ENCODE results near the gene SCN8A. TPM values are rescaled to one million over a fixed set of nuclear protein-coding genes. Genes with fewer than 3 reads are reported as not detected.

SCN8A gene
- total RNA-seq, 4 donors from 2014 or later, result 0.08 to 0.62 (median 0.58) TPM

DNA sequence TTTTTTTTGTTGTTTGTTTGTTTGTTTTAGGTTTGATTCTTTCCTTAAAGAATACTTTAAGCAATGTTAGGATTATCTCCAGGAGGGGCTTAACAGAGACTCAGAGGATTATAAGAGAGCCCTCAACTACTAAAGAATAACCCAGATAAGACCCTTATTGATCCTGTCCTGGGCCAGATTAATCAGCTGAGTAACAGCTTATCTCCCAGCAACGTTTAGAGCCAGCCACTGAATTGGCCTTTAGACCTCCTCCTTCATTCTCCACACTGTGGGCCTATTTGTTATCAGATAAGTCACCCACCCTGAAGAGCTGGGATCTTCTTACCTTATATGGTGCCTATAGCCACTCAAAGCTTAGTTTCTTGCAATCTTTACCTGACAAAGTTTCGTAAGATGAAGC is 186.4 kb downstream of the SCN8A start:
- Histone ChIP-seq H3K4me3 (no peak overlapping the region), H3K9me3 (no peaks in the 10 kb centered on the region), H3K4me1 (no peaks in the 10 kb centered on the region), H3K27ac (no peak overlapping the region), H3K27me3 (peaks cover 4% of the 10 kb centered on the region), H3K36me3 (no peaks in the 10 kb centered on the region)
- no peak for TF ChIP-seq CTCF (IDR thresholded peaks at IDR 0.05)
- TF ChIP-seq EP300 (IDR thresholded peaks at IDR 0.05), result no peak
- no peak for TF ChIP-seq POLR2A (IDR thresholded peaks at IDR 0.05)
- TF ChIP-seq POLR2AphosphoS5 (IDR thresholded peaks at IDR 0.05), result no peak
- no peak for DNase-seq (ENCODE audit: low spot score in 2 of 2)
- 47% methylated on average over 2 of the region's 2 CpGs for WGBS

DNA sequence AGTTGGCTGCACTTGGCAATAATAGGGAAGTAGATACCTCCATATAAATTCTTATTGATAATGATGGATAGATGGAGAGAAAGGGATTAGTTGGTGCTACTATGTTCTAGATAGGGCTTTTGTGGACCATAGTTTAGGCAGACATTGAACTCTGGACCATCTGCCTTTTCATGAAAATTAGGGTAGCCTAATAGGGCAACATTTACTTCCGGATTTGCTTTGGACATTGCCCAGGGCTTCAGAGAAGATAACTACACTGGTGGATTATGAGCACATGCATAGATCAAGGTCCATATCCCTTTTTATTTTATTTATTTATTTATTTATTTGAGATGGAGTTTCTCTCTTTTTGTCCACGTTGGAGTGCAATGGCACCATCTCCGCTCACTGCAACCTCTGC is 186.9 kb downstream of the SCN8A start:
- no peaks in the 10 kb centered on the region for H3K4me1 ChIP-seq
- no peak for TF ChIP-seq POLR2A (IDR thresholded peaks at IDR 0.05)
- no peak for TF ChIP-seq EP300 (IDR thresholded peaks at IDR 0.05)
- no peak for TF ChIP-seq POLR2AphosphoS5 (IDR thresholded peaks at IDR 0.05)
- TF ChIP-seq CTCF (IDR thresholded peaks at IDR 0.05), result no peak
- no peak for DNase-seq (ENCODE audit: low spot score in 2 of 2)
- H3K27me3 ChIP-seq, result peaks cover 6% of the 10 kb centered on the region
- WGBS, result 92% methylated on average over 3 of the region's 3 CpGs
- no peaks in the 10 kb centered on the region for H3K9me3 ChIP-seq
- H3K36me3 ChIP-seq, result no peaks in the 10 kb centered on the region
- no peak overlapping the region for H3K4me3 ChIP-seq
- H3K27ac ChIP-seq, result no peak overlapping the region

DNA sequence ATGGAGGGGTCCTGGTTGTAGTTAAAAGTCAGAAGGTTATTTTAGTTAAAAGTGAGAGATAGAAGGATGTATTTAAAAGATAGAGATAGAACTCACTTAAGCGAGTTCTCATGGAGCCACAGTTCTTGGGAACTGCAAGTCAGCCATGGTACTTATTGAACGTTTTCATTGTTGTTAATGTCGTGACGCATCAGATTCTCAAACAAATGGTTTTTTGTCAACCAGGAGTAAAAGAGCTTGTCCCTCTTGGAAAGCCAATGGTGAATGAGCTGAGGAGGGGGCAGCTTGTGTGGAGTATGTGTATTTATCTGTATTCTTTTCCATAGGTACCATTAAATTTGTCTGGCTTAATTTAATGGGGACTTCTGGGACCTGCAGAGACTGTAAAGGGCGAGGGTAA is 188.8 kb downstream of the SCN8A start:
- Histone ChIP-seq H3K27me3 (peaks cover 6% of the 10 kb centered on the region), H3K27ac (no peak overlapping the region), H3K9me3 (no peaks in the 10 kb centered on the region), H3K36me3 (no peaks in the 10 kb centered on the region), H3K4me1 (no peaks in the 10 kb centered on the region), H3K4me3 (no peak overlapping the region)
- 88% methylated on average over 5 of the region's 5 CpGs for WGBS
- no peak for DNase-seq (ENCODE audit: low spot score in 2 of 2)
- TF ChIP-seq EP300 (IDR thresholded peaks at IDR 0.05), result no peak
- TF ChIP-seq CTCF (IDR thresholded peaks at IDR 0.05), result no peak
- TF ChIP-seq POLR2AphosphoS5 (IDR thresholded peaks at IDR 0.05), result no peak
- no peak for TF ChIP-seq POLR2A (IDR thresholded peaks at IDR 0.05)

DNA sequence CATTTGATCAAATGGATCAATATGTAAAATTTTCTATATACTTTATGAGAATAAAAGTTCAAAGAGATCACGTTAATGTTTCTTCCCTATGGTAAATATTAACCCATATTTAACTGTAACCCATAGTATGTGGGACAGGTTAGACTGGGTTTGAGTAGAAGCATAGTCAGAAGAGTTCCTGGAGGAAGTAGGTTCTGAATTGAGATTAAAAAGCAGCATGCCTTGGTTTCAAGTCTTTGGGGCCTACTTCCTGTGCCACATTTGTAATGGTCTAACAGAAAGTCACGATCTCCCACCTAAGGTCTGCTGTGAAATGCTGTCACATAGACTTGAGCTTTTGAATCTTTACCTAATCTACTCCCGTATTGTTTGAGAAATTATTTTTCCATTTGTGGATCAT is 193.7 kb downstream of the SCN8A start:
- H3K27ac ChIP-seq, result no peak overlapping the region
- no peaks in the 10 kb centered on the region for H3K4me1 ChIP-seq
- WGBS, result 76% methylated on average over 3 of the region's 3 CpGs
- H3K27me3 ChIP-seq, result peaks cover 9% of the 10 kb centered on the region
- no peak overlapping the region for H3K4me3 ChIP-seq
- no peak for TF ChIP-seq EP300 (IDR thresholded peaks at IDR 0.05)
- no peak for TF ChIP-seq POLR2A (IDR thresholded peaks at IDR 0.05)
- no peaks in the 10 kb centered on the region for H3K9me3 ChIP-seq
- no peaks in the 10 kb centered on the region for H3K36me3 ChIP-seq
- DNase-seq (ENCODE audit: low spot score in 2 of 2), result no peak

GRCh38 chr12:51785906-51786305 is 194.9 kb downstream of the SCN8A start:
- DNase-seq (ENCODE audit: low spot score in 2 of 2), result no peak
- no peak overlapping the region for H3K4me3 ChIP-seq
- no peak overlapping the region for H3K27ac ChIP-seq
- 85% methylated on average over 2 of the region's 2 CpGs for WGBS
- H3K36me3 ChIP-seq, result no peaks in the 10 kb centered on the region
- TF ChIP-seq CTCF (IDR thresholded peaks at IDR 0.05) (no peak), POLR2A (IDR thresholded peaks at IDR 0.05) (no peak), EP300 (IDR thresholded peaks at IDR 0.05) (no peak), POLR2AphosphoS5 (IDR thresholded peaks at IDR 0.05) (no peak)
- no peaks in the 10 kb centered on the region for H3K9me3 ChIP-seq
- no peaks in the 10 kb centered on the region for H3K4me1 ChIP-seq
- H3K27me3 ChIP-seq, result peaks cover 7% of the 10 kb centered on the region

- WGBS, result 88% methylated on average over 6 of the region's 6 CpGs
- TF ChIP-seq CTCF (IDR thresholded peaks at IDR 0.05) (no peak), EP300 (IDR thresholded peaks at IDR 0.05) (no peak), POLR2AphosphoS5 (IDR thresholded peaks at IDR 0.05) (no peak), POLR2A (IDR thresholded peaks at IDR 0.05) (no peak)
- no peak overlapping the region for H3K27ac ChIP-seq
- H3K4me3 ChIP-seq, result no peak overlapping the region
- peaks cover 3% of the 10 kb centered on the region for H3K27me3 ChIP-seq
- DNase-seq (ENCODE audit: low spot score in 2 of 2), result no peak
- H3K36me3 ChIP-seq, result no peaks in the 10 kb centered on the region
- H3K4me1 ChIP-seq, result no peaks in the 10 kb centered on the region
- no peaks in the 10 kb centered on the region for H3K9me3 ChIP-seq
These were observed 197.8 kb downstream of the SCN8A start for GRCh38 chr12:51788876-51789275.
